ENCODE data around the gene ARF5. TPM values are rescaled to one million over a fixed set of nuclear protein-coding genes. Genes with fewer than 3 reads are reported as not detected.
"Not testable (repeated sequence)": the region's sequence is repeated elsewhere in the genome, so short reads cannot be mapped to it uniquely, and the experiment has no call there.

ARF5 gene
- 122 TPM for total RNA-seq

- Histone ChIP-seq H3K27me3 (ENCODE audit: insufficient read depth, low read length) (no peaks in the 10 kb centered on the region), H3K4me3 (ENCODE audit: low read length) (peak within 1 kb of the TSS; percentile 92), H3K4me1 (ENCODE audit: insufficient read depth, low read length) (peaks cover 52% of the 10 kb centered on the region), H3K9me3 (ENCODE audit: low read depth, low read length) (no peaks in the 10 kb centered on the region)
Observed at GRCh38 chr7:127588019-127588696, at the start of gene ARF5. Gene ARF5 (plus strand): TSS chr7:127588411. CDS start chr7:127588499, 88 bp downstream.

GRCh38 chr7:127539116-127539515 lies 49.1 kb upstream of the ARF5 start:
- Histone ChIP-seq H3K4me3 (ENCODE audit: low read length) (no peak overlapping the region), H3K27me3 (ENCODE audit: insufficient read depth, low read length) (peaks cover 32% of the 10 kb centered on the region), H3K4me1 (ENCODE audit: insufficient read depth, low read length) (no peaks in the 10 kb centered on the region), H3K9me3 (ENCODE audit: low read depth, low read length) (no peaks in the 10 kb centered on the region)

- H3K27me3 ChIP-seq (ENCODE audit: insufficient read depth, low read length), result peaks cover 32% of the 10 kb centered on the region
- not testable (repeated sequence) for H3K4me3 ChIP-seq (ENCODE audit: low read length); H3K9me3 ChIP-seq (ENCODE audit: low read depth, low read length); H3K4me1 ChIP-seq (ENCODE audit: insufficient read depth, low read length)
Observed at GRCh38 chr7:127540461-127540860, 47.8 kb upstream of the ARF5 start.

DNA sequence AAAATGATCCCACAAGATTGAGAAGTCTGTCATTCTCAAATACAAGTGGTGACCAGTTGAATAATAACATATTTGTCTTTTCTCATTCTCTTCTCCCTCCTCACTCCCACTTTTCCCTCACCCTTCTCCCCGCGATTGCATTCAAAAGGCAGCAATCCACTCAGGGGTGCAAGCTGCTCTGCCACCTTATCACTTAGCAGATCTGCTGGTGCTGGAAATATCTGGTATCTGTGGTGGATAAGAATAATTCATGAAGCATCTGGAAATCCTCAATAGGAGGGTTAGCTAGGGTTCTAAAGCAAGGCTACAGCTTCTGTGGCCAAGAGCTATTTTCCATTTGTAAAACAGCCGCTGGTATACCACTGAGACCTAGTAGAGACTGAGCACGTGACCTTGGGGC lies 46.7 kb upstream of the ARF5 start:
- H3K9me3 ChIP-seq (ENCODE audit: low read depth, low read length), result no peaks in the 10 kb centered on the region
- H3K4me3 ChIP-seq (ENCODE audit: low read length), result no peak overlapping the region
- H3K4me1 ChIP-seq (ENCODE audit: insufficient read depth, low read length), result no peaks in the 10 kb centered on the region
- H3K27me3 ChIP-seq (ENCODE audit: insufficient read depth, low read length), result peaks cover 21% of the 10 kb centered on the region

DNA sequence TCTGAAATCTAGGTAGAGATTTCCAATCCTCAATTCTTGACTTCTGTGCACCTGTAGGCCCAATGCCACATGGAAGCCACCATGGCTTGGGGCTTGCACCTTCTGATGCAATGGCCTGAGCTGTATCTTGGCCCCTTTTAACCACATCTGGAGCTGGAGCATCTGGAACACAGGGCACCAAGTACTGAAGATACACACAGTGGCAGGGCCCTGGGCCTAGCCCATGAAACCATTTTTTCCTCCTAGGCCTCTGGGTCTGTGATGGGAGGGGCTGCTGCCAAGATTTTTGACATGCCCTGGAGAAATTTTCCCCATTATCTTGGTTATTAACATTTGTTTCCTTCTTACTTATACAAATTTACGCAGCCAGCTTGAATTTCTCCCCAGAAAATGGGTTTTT lies 41.9 kb upstream of the ARF5 start:
- H3K27me3 ChIP-seq (ENCODE audit: insufficient read depth, low read length), result peaks cover 7% of the 10 kb centered on the region

GRCh38 chr7:127550247-127550646 lies 38.0 kb upstream of the ARF5 start:
- Histone ChIP-seq H3K4me1 (ENCODE audit: insufficient read depth, low read length) (no peaks in the 10 kb centered on the region), H3K9me3 (ENCODE audit: low read depth, low read length) (no peaks in the 10 kb centered on the region), H3K4me3 (ENCODE audit: low read length) (no peak overlapping the region), H3K27me3 (ENCODE audit: insufficient read depth, low read length) (peaks cover 3% of the 10 kb centered on the region)

More for the DNA sequence above, 41.9 kb upstream of the ARF5 start:
- H3K9me3 ChIP-seq (ENCODE audit: low read depth, low read length), result no peaks in the 10 kb centered on the region
- no peak overlapping the region for H3K4me3 ChIP-seq (ENCODE audit: low read length)
- H3K4me1 ChIP-seq (ENCODE audit: insufficient read depth, low read length), result no peaks in the 10 kb centered on the region

GRCh38 chr7:127551941-127552340 lies 36.3 kb upstream of the ARF5 start:
- no peaks in the 10 kb centered on the region for H3K4me1 ChIP-seq (ENCODE audit: insufficient read depth, low read length)
- H3K27me3 ChIP-seq (ENCODE audit: insufficient read depth, low read length), result peaks cover 3% of the 10 kb centered on the region
- no peak overlapping the region for H3K4me3 ChIP-seq (ENCODE audit: low read length)
- no peaks in the 10 kb centered on the region for H3K9me3 ChIP-seq (ENCODE audit: low read depth, low read length)

DNA sequence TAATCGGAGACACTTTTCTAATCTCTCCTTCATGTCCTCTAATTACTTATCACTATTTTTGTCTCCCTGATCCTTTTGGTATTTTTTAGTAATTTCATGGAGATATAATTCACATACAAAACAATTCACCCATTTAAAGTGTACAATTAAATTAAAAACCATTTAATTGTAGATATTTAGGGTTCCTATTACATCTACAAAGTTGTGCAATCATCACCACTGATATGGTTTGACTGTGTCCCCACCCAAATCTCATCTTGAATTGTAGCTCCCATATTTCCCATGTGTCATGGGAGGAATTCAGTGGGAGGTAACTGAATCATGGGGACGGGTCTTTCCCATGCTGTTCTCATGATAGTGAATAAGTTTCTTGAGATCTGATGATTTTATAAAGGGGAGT lies 31.8 kb upstream of the ARF5 start:
- Histone ChIP-seq H3K4me3 (ENCODE audit: low read length) (no peak overlapping the region), H3K4me1 (ENCODE audit: insufficient read depth, low read length) (no peaks in the 10 kb centered on the region), H3K9me3 (ENCODE audit: low read depth, low read length) (no peaks in the 10 kb centered on the region), H3K27me3 (ENCODE audit: insufficient read depth, low read length) (no peaks in the 10 kb centered on the region)

GRCh38 chr7:127557803-127558202 lies 30.4 kb upstream of the ARF5 start:
- no peaks in the 10 kb centered on the region for H3K9me3 ChIP-seq (ENCODE audit: low read depth, low read length)
- H3K27me3 ChIP-seq (ENCODE audit: insufficient read depth, low read length), result no peaks in the 10 kb centered on the region
- H3K4me3 ChIP-seq (ENCODE audit: low read length), result no peak overlapping the region
- no peaks in the 10 kb centered on the region for H3K4me1 ChIP-seq (ENCODE audit: insufficient read depth, low read length)

- no peaks in the 10 kb centered on the region for H3K27me3 ChIP-seq (ENCODE audit: insufficient read depth, low read length)
- H3K4me1 ChIP-seq (ENCODE audit: insufficient read depth, low read length), result no peaks in the 10 kb centered on the region
- no peak overlapping the region for H3K4me3 ChIP-seq (ENCODE audit: low read length)
- no peaks in the 10 kb centered on the region for H3K9me3 ChIP-seq (ENCODE audit: low read depth, low read length)
Observed at GRCh38 chr7:127566242-127566641, 22.0 kb upstream of the ARF5 start.

GRCh38 chr7:127568034-127568433 lies 20.2 kb upstream of the ARF5 start:
- H3K4me3 ChIP-seq (ENCODE audit: low read length); H3K27me3 ChIP-seq (ENCODE audit: insufficient read depth, low read length); H3K4me1 ChIP-seq (ENCODE audit: insufficient read depth, low read length); H3K9me3 ChIP-seq (ENCODE audit: low read depth, low read length): not testable (repeated sequence)

GRCh38 chr7:127571741-127572505 lies 16.3 kb upstream of the ARF5 start:
- Histone ChIP-seq H3K4me3 (ENCODE audit: low read length) (no peak overlapping the region), H3K4me1 (ENCODE audit: insufficient read depth, low read length) (no peaks in the 10 kb centered on the region), H3K9me3 (ENCODE audit: low read depth, low read length) (no peaks in the 10 kb centered on the region), H3K27me3 (ENCODE audit: insufficient read depth, low read length) (no peaks in the 10 kb centered on the region)

- no peak overlapping the region for H3K4me3 ChIP-seq (ENCODE audit: low read length)
- H3K9me3 ChIP-seq (ENCODE audit: low read depth, low read length), result no peaks in the 10 kb centered on the region
- peaks cover 21% of the 10 kb centered on the region for H3K4me1 ChIP-seq (ENCODE audit: insufficient read depth, low read length)
- H3K27me3 ChIP-seq (ENCODE audit: insufficient read depth, low read length), result no peaks in the 10 kb centered on the region
Observed at GRCh38 chr7:127578036-127578684, 10.1 kb upstream of the ARF5 start.

DNA sequence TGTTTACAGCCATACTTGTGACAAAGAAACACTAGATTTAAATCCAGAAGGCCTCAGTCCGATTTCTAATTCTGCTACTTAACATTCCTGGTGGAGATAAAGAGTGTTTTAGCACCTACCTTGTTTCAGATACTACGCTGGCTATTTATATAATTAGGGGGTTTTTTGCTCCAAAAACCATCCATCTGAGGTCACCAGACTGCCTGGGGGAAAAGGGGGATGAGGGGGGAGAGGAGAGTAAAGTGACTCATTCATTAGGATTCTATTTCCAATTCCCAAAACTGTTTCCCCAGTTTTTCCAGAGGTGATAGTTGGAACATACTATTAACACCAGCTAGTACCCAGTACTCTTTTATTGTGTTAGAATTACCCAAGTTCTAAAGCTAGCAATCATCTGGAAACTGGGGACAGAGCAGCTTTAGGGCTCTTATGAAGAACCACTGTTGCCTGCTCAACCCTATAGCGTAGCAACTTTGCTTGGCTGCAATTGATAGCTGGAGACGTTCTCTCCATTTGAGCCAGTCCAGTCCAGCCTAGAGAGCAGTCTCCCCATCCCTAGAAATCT lies 9.4 kb upstream of the ARF5 start:
- Histone ChIP-seq H3K27me3 (ENCODE audit: insufficient read depth, low read length) (no peaks in the 10 kb centered on the region), H3K9me3 (ENCODE audit: low read depth, low read length) (no peaks in the 10 kb centered on the region), H3K4me1 (ENCODE audit: insufficient read depth, low read length) (peaks cover 27% of the 10 kb centered on the region), H3K4me3 (ENCODE audit: low read length) (no peak overlapping the region)

DNA sequence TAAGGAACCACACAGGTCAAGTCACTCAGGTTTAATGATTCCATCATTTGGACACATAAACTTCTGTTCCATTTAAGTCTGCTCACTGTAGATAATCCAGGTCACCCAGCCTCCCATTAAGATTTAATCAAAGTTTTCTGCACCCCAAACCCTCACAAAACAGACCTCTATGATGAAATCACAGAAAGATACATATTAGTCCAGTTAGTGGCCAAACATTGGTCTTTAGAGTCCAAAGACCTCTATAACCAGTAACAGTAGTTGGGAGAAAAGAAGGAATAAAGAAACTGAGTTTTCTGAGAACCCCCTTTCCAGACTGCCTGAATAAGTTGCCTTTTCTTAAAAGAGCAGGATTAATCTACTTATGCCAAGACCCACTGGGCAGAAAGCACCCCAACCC lies 7.6 kb upstream of the ARF5 start:
- Histone ChIP-seq H3K4me1 (ENCODE audit: insufficient read depth, low read length) (peaks cover 41% of the 10 kb centered on the region), H3K9me3 (ENCODE audit: low read depth, low read length) (no peaks in the 10 kb centered on the region), H3K27me3 (ENCODE audit: insufficient read depth, low read length) (no peaks in the 10 kb centered on the region), H3K4me3 (ENCODE audit: low read length) (no peak overlapping the region)
